ENCODE results near the gene PDLIM4. TPM values are rescaled to one million over a fixed set of nuclear protein-coding genes. Genes with fewer than 3 reads are reported as not detected.

PDLIM4 gene
- total and polyA plus RNA-seq, 2 donors from 2014 or later, result 31.6 to 47.0 TPM

- no peaks in the 10 kb centered on the region for H3K9me3 ChIP-seq (ENCODE audit: control insufficient read depth in 2 of 3, insufficient read depth in 1 of 3, low read length in 3 of 3)
- H3K9ac ChIP-seq (ENCODE audit: low read length in 3 of 3), result no peak overlapping the region
- FAIRE-seq (no peak), DNase-seq (peak in 2 of 5 donors; percentile 31 to 90)
- H3K4me1 ChIP-seq (ENCODE audit: control insufficient read depth in 2 of 3, insufficient read depth in 2 of 3, low read depth in 1 of 3, low read length in 3 of 3), result peaks cover 0 to 30% (median 13%) of the 10 kb centered on the region in 3 donors
- no peaks in the 10 kb centered on the region for H3K36me3 ChIP-seq (ENCODE audit: control insufficient read depth in 2 of 3, insufficient read depth in 3 of 3, low read length in 3 of 3)
- intact Hi-C loops (cut with DNase I), result no loop called here
- no peak for TF ChIP-seq CTCF (IDR thresholded peaks at IDR 0.05; ENCODE audit: borderline replicate concordance, extremely low read depth, insufficient read depth)
- no peaks in the 10 kb centered on the region for H3K27me3 ChIP-seq (ENCODE audit: control insufficient read depth, insufficient read depth, low read length)
- peak overlapping the region; percentile 48 to 61 for H3K27ac ChIP-seq (ENCODE audit: low read depth in 2 of 2, low read length in 2 of 2)
- no peak overlapping the region for H3K4me3 ChIP-seq (ENCODE audit: low read length in 3 of 3)
Observed at GRCh38 chr5:132254321-132254977, 3.0 kb upstream of the PDLIM4 start.

GRCh38 chr5:132256086-132256782 is 1.3 kb upstream of the PDLIM4 start:
- no peaks in the 10 kb centered on the region for H3K27me3 ChIP-seq (ENCODE audit: control insufficient read depth, insufficient read depth, low read length)
- H3K9ac ChIP-seq (ENCODE audit: low read length in 3 of 3), result no peak overlapping the region
- no peaks in the 10 kb centered on the region for H3K36me3 ChIP-seq (ENCODE audit: control insufficient read depth in 2 of 3, insufficient read depth in 3 of 3, low read length in 3 of 3)
- FAIRE-seq, result no peak
- DNase-seq, result peak in 1 of 5 donors; percentile 38
- H3K9me3 ChIP-seq (ENCODE audit: control insufficient read depth in 2 of 3, insufficient read depth in 1 of 3, low read length in 3 of 3), result no peaks in the 10 kb centered on the region
- H3K4me3 ChIP-seq (ENCODE audit: low read length in 3 of 3), result no peak overlapping the region
- H3K4me1 ChIP-seq (ENCODE audit: control insufficient read depth in 2 of 3, insufficient read depth in 2 of 3, low read depth in 1 of 3, low read length in 3 of 3), result peaks cover 0 to 34% (median 19%) of the 10 kb centered on the region in 3 donors
- intact Hi-C loops (cut with DNase I), result no loop called here
- no peak for TF ChIP-seq CTCF (IDR thresholded peaks at IDR 0.05; ENCODE audit: borderline replicate concordance, extremely low read depth, insufficient read depth)
- no peak overlapping the region for H3K27ac ChIP-seq (ENCODE audit: low read depth in 2 of 2, low read length in 2 of 2)

GRCh38 chr5:132256783-132257130 is 739 bp upstream of the PDLIM4 start:
- no peak for TF ChIP-seq CTCF (IDR thresholded peaks at IDR 0.05; ENCODE audit: borderline replicate concordance, extremely low read depth, insufficient read depth)
- no peak overlapping the region for H3K27ac ChIP-seq (ENCODE audit: low read depth in 2 of 2, low read length in 2 of 2)
- H3K9ac ChIP-seq (ENCODE audit: low read length in 3 of 3), result no peak overlapping the region
- H3K4me1 ChIP-seq (ENCODE audit: control insufficient read depth in 2 of 3, insufficient read depth in 2 of 3, low read depth in 1 of 3, low read length in 3 of 3), result peaks cover 0 to 36% (median 21%) of the 10 kb centered on the region in 3 donors
- no peaks in the 10 kb centered on the region for H3K36me3 ChIP-seq (ENCODE audit: control insufficient read depth in 2 of 3, insufficient read depth in 3 of 3, low read length in 3 of 3)
- H3K9me3 ChIP-seq (ENCODE audit: control insufficient read depth in 2 of 3, insufficient read depth in 1 of 3, low read length in 3 of 3), result no peaks in the 10 kb centered on the region
- FAIRE-seq, result no peak
- DNase-seq, result no peak
- no peaks in the 10 kb centered on the region for H3K27me3 ChIP-seq (ENCODE audit: control insufficient read depth, insufficient read depth, low read length)
- peak overlapping the region in 1 of 3 donors; percentile 35 for H3K4me3 ChIP-seq (ENCODE audit: low read length in 3 of 3)
- intact Hi-C loops (cut with DNase I), result no loop called here

Data from kidney (tissue), 14 donors.